ENCODE measurements around the gene SETD6.

Gene SETD6

DNA sequence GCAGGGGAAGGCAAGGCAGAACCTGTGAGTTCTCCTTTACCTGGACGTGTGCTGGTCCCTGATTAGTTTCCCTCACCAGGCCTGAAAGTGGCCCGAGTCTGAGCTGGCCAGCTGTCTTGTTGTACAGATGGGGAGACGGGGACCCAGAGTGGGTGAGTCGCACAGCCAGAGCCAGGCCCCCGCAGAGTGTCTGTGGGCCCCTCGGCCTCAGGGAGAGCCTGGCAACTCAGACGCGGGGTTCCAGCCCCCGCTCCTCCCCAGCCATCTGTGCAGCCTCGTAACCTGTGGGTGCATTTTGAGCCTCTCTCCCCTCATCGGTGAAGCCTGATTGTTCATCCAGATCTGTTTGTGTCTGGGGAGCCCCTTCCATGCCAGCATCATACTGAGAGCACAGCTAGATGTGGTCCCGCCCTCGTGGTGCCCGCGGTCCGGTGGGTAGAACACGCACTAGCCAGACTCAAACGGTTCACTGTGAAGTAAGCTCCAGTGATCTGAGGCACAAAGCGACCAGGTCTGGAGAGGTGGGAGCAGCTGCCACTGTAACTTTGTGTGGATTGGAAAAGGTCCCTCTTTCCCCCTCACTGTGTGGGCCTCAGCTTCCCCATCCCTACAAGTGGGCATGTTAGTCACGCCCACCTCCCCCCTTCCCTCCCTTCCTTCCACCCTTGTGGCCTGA lies 21.4 kb upstream of the SETD6 start:
- DNase-seq (ENCODE audit: low spot score) = no peak

- peak; percentile 93 for DNase-seq (ENCODE audit: low spot score)
These were observed 20.3 kb upstream of the SETD6 start for GRCh38 chr16:58494981-58495520.

GRCh38 chr16:58495521-58496331 lies 19.6 kb upstream of the SETD6 start:
- DNase-seq (ENCODE audit: low spot score) = peak; percentile 41

- DNase-seq (ENCODE audit: low spot score) = no peak
These were observed 17.8 kb upstream of the SETD6 start for GRCh38 chr16:58497468-58497867.

- DNase-seq (ENCODE audit: low spot score) = no peak
These were observed 17.4 kb upstream of the SETD6 start for GRCh38 chr16:58497935-58498334.

- no peak for DNase-seq (ENCODE audit: low spot score)
These were observed 16.8 kb upstream of the SETD6 start for GRCh38 chr16:58498341-58499091.

GRCh38 chr16:58499092-58499511 lies 16.2 kb upstream of the SETD6 start:
- DNase-seq (ENCODE audit: low spot score) = no peak

DNA sequence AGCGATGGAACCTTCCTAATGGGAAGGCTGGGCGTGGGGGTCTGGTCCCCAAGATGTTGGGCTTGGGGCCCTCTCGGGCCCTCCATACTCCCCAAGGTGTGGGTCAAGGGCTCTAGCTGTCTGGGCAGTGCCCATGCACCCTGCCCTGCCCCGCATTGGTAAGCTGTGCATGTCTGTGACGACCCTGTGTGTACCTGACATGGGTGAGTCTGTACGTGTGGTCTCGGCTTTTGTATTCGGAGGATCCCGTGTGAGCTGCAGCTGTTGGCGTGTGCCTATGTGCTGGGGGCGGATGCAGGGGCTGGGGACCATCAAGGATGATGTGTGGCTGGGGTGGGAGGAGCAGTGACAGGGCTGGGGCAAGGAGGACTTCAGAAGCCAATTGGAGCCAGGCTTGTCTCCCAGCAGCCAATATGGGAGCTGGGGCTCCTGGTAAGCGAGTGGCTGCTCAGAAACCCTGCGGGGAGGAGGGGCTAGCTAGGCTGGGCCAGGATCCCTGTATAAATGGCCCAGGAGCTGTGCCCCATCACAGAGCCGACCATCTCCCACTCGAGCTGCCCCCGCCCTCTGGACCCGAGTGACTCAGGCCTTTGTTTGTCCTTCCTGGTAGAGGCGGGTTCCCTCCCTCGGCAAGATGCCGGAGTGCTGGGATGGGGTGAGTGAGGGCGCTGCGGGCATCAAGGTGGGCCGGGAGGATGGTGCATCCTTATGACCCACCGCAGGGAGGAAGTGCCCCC lies 15.5 kb upstream of the SETD6 start, which contains the start of gene NDRG4:
TSS of gene NDRG4 (plus strand) at position 529 of the 737 bp plus-strand sequence. CDS start at position 635, 106 bp downstream.
- DNase-seq (ENCODE audit: low spot score) = peak; percentile 92

- peak; percentile 25 for DNase-seq (ENCODE audit: low spot score)
These were observed 14.7 kb upstream of the SETD6 start for GRCh38 chr16:58500430-58501241.

DNA sequence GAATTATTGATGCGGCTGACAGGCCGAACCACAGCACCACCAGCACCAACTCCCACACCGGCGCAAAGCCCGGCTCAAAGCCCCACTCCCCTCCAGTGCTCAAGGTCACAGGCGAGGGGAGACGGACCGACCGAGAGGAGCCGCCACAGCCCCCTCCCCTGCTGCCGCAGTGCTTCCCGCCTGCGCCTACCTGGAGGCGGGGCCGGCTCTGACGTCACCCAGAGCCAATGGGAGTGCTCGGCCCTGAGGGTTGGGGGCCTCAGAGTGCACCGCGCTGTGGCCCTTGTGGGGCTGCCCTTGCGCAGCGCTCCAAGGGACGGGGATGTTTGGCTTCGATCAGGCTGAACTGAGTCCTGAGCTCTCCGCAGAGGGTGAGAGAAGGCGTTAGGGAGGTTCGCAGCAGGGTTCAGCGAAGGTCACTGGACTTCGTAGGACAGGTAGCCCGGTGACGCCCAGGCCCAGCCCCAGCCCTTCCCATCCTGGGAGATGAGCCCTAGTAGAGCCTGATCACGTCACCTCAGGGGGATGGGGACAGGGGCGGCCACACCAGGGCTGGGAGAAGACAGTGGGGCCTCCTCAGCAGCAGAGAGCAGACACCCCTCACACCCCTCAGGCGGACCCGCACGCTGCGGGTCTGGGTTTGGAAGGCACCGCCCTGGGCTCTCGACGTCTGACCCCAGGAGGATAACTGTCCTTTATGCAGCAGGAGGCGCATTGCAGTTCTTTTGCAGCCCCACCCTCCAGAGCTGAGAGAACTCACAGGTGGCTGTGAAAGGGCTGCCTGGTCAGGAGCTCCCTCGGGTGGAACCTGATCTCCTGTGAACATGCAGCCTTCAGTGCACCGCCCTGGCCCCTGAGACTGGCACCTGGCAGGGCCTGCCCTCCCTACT lies 13.8 kb upstream of the SETD6 start:
- DNase-seq (ENCODE audit: low spot score) = peak; percentile 34

GRCh38 chr16:58502217-58502921 lies 12.9 kb upstream of the SETD6 start:
- no peak for DNase-seq (ENCODE audit: low spot score)

DNA sequence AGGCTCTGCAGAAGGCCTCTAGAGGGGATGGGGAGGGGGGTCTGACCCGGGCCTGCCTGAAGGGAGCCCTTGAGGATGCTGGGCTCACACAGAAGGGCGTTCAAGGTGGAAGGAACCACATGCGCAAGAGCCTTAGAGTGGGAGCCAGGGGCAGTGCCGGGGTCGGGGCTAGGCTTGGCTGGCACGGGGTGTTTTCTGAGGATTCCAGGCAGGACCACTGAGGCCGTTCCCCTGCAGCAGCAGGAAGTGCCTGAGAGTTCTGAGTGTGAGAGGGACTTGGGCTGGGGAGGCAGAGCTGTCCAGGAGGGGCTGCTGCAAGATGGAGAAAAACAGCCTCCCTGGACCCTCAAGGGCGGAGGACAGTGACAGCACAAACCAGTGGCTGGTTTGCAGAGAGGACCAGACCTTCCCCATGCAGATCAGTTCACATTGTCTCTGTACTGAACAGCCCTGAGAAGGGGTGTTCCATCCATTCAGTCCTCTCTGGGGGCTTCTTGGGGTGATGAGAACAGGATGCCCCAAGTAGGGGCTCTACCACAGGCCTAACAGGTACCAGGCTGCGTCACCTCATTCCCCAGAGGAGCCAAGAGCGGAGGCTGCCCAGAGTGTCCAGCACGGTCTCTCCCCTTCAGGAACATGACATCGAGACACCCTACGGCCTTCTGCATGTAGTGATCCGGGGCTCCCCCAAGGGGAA lies 12.0 kb upstream of the SETD6 start:
- no peak for DNase-seq (ENCODE audit: low spot score)

DNA sequence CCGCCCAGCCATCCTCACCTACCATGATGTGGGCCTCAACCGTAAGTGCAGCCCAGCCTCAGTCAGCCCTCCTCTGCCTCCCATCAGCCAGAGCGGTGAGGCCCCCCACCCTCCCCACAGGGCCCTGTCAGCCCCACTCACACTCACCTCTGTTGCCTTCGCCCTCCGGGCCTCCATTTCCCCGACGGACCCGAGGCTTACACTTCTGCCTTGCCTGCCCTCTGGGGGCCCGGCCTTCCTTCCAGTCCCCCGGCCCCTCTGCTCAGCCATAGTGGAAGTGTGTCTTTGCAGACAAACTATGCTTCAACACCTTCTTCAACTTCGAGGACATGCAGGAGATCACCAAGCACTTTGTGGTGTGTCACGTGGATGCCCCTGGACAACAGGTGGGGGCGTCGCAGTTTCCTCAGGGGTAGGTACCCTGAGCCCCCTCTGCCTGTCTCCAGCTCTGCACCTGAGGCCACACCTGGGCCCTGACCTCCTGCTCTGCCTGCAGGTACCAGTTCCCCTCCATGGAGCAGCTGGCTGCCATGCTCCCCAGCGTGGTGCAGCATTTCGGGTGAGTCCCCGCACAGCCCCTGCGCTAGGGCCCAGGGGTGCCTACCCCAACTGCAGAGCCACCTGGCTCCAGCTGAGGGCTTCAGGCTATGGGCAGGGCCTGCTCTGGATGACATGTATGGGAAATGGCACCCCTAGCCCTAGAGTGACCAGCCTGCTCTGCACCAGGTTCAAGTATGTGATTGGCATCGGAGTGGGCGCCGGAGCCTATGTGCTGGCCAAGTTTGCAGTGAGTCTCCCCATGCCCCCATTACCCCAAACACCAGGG lies 11.2 kb upstream of the SETD6 start:
- DNase-seq (ENCODE audit: low spot score) = no peak

GRCh38 chr16:58506241-58507194 lies 8.8 kb upstream of the SETD6 start:
- no peak for DNase-seq (ENCODE audit: low spot score)

DNA sequence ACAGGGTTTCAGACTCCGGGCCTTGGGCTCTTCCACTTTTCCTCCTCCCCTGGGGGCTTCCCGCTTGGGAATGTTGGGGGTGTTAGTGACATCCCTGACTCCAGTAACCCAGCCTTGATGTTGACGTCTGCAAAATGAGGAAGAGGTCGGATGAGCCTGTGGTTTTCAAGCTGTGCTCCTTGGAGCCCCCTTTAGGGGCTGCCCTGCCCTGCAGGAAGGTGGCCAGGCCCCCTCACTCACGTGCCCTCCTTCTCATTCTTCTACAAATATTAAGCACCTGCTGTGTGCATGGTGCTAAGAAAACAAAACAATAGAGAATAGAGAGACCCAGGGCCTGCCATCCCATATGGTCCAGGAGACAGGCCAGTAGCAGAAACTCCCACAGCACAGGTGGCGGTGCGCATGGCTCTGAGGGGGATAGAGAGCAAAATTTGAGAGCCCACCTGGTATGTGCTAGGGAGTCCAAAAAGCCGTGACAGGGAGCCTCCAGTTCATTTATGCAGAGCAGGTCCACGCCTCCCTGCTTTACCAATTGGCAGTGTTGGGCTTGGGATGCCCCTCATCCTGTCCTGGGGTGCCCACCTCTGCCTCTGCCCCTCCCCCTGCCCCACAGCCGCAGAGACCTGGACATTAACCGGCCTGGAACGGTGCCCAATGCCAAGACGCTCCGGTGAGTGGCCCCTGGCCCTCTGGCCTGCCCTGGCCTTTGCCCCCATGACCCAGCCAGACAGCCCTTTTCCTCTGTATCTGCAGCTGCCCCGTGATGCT lies 7.9 kb upstream of the SETD6 start:
- no peak for DNase-seq (ENCODE audit: low spot score)

All from globus pallidus (tissue), 1 donor.